Right forelimb (tissue), 1 donor: ENCODE data around the gene DAB1.

Experiments
- DNase-seq: peaks from one replicate; pipeline ENCODE4 v3.0.0-alpha.2; 2018

The DAB1 gene

GRCh38 chr1:57311006-57311405, 112.9 kb downstream of the DAB1 start:
- DNase-seq: no peak

- DNase-seq: no peak
These were observed 114.2 kb downstream of the DAB1 start for GRCh38 chr1:57309630-57310029.

- no peak for DNase-seq
These were observed 116.3 kb downstream of the DAB1 start for GRCh38 chr1:57307392-57308170.

GRCh38 chr1:57304591-57304990, 119.3 kb downstream of the DAB1 start:
- no peak for DNase-seq

GRCh38 chr1:57302812-57303596, 120.9 kb downstream of the DAB1 start:
- no peak for DNase-seq

- DNase-seq: no peak
These were observed 123.7 kb downstream of the DAB1 start for GRCh38 chr1:57300186-57300585.

- no peak for DNase-seq
These were observed 127.1 kb downstream of the DAB1 start for GRCh38 chr1:57296726-57297250.

GRCh38 chr1:57295326-57295725, 128.5 kb downstream of the DAB1 start:
- DNase-seq: no peak

GRCh38 chr1:57294177-57294576, 129.7 kb downstream of the DAB1 start:
- no peak for DNase-seq

GRCh38 chr1:57293214-57293613, 130.6 kb downstream of the DAB1 start:
- DNase-seq: no peak

- DNase-seq: no peak
These were observed 134.1 kb downstream of the DAB1 start for GRCh38 chr1:57289781-57290180.

- no peak for DNase-seq
These were observed 137.9 kb downstream of the DAB1 start for GRCh38 chr1:57285992-57286391.

GRCh38 chr1:57282411-57282810, 141.4 kb downstream of the DAB1 start:
- no peak for DNase-seq

GRCh38 chr1:57281324-57281723, 142.5 kb downstream of the DAB1 start:
- no peak for DNase-seq

- no peak for DNase-seq
These were observed 143.8 kb downstream of the DAB1 start for GRCh38 chr1:57279909-57280666.

GRCh38 chr1:57278558-57278957, 145.3 kb downstream of the DAB1 start:
- no peak for DNase-seq

GRCh38 chr1:57277681-57278080, 146.2 kb downstream of the DAB1 start:
- DNase-seq: no peak

GRCh38 chr1:57276918-57277317, 146.9 kb downstream of the DAB1 start:
- no peak for DNase-seq

- DNase-seq: no peak
These were observed 151.3 kb downstream of the DAB1 start for GRCh38 chr1:57272601-57273000.

GRCh38 chr1:57272150-57272549, 151.7 kb downstream of the DAB1 start:
- DNase-seq: no peak

GRCh38 chr1:57270927-57271698, 152.7 kb downstream of the DAB1 start:
- no peak for DNase-seq

- DNase-seq: no peak
These were observed 154.1 kb downstream of the DAB1 start for GRCh38 chr1:57269630-57270225.
